ENCODE data around the gene HMGN2.

DNA sequence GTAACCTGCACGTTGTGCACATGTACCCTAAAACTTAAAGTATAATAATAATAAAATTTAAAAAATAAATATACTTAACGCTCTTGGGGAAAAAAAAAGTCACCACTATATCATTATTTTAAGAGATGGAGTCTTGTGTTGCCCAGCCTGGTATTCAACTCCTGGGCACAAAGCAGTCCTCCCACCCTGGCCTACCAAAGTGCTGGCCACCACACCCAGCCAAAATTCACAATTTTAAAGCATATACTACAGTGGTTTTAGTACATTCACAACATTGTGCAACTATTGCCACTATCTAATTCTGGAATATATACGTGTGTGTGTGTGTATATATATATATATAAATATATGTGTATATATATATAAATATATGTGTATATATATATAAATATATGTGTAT, 5.9 kb downstream of the HMGN2 start:
- TF ChIP-seq, protein P1, sequence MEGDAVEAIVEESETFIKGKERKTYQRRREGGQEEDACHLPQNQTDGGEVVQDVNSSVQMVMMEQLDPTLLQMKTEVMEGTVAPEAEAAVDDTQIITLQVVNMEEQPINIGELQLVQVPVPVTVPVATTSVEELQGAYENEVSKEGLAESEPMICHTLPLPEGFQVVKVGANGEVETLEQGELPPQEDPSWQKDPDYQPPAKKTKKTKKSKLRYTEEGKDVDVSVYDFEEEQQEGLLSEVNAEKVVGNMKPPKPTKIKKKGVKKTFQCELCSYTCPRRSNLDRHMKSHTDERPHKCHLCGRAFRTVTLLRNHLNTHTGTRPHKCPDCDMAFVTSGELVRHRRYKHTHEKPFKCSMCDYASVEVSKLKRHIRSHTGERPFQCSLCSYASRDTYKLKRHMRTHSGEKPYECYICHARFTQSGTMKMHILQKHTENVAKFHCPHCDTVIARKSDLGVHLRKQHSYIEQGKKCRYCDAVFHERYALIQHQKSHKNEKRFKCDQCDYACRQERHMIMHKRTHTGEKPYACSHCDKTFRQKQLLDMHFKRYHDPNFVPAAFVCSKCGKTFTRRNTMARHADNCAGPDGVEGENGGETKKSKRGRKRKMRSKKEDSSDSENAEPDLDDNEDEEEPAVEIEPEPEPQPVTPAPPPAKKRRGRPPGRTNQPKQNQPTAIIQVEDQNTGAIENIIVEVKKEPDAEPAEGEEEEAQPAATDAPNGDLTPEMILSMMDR (IDR thresholded peaks at IDR 0.05), result no peak
- TF ChIP-seq POLR2A (IDR thresholded peaks at IDR 0.05), result no peak

Measured in uterus (tissue), 2 donors.